Measurements from ENCODE around the gene TATDN3. TPM values are rescaled to one million over a fixed set of nuclear protein-coding genes. Genes with fewer than 3 reads are reported as not detected.
"Not testable (repeated sequence)": the region's sequence is repeated elsewhere in the genome, so short reads cannot be mapped to it uniquely, and the experiment has no call there.

Gene TATDN3
- total and polyA plus RNA-seq, 12 donors = 12.9 to 38.8 (median 24.2) TPM

DNA sequence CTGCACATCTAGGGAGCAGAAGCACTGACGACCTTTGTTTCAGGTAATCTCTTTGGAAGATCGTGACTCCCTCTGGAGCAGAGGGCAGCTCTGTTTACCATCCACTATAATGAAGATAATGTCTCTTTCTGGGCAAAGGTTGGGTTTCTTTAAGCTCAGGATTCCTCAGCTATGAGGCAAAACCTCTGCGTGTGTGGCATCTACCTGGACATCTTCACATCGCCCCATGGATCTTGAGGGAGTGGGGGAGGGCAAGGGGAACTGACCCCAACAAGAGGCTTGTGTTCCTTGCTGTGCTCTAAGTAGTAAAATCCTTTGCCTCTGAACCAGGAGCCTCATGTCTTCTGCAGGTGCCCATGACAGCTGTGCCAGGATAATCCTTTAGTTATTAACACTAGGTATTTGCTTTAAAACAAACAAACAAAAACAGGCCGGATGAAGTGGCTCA lies 36.2 kb downstream of the TATDN3 start:
- TF ChIP-seq CTCF (IDR thresholded peaks at IDR 0.05) = no peak
- H3K4me1 ChIP-seq = no peaks in the 10 kb centered on the region
- H3K27me3 ChIP-seq = no peaks in the 10 kb centered on the region
- 82 to 85% methylated on average over 5 of the region's 5 CpGs for WGBS, 2 donors
- H3K36me3 ChIP-seq = no peaks in the 10 kb centered on the region
- H3K9me3 ChIP-seq = peaks cover 0 to 24% (median 8%) of the 10 kb centered on the region in 11 donors
- DNase-seq = no peak
- no peak for ATAC-seq
- H3K4me3 ChIP-seq = no peak overlapping the region
- H3K27ac ChIP-seq = no peak overlapping the region
- intact Hi-C loops (cut with DNase I) = loop anchor here in 1 of 10 donors (10.0 kb wide), 1 partner anchor 157 kb away; no protein-coding TSS in a partner anchor

- no peaks in the 10 kb centered on the region for H3K36me3 ChIP-seq
- 80 to 89% methylated on average over 2 of the region's 2 CpGs for whole genome bisulfite sequencing, 2 donors
- no peak for TF ChIP-seq CTCF (IDR thresholded peaks at IDR 0.05)
- H3K27ac ChIP-seq = no peak overlapping the region
- intact Hi-C loops (cut with DNase I) = loop anchor here in 1 of 10 donors (10.0 kb wide), 1 partner anchor 156 kb away; no protein-coding TSS in a partner anchor
- ATAC-seq (no peak), DNase-seq (no peak)
- no peaks in the 10 kb centered on the region for H3K4me1 ChIP-seq
- H3K9me3 ChIP-seq = peaks cover 0 to 24% (median 8%) of the 10 kb centered on the region in 11 donors
- no peak overlapping the region for H3K4me3 ChIP-seq
- H3K27me3 ChIP-seq = no peaks in the 10 kb centered on the region
These were observed 36.7 kb downstream of the TATDN3 start for GRCh38 chr1:212828395-212828794.

DNA sequence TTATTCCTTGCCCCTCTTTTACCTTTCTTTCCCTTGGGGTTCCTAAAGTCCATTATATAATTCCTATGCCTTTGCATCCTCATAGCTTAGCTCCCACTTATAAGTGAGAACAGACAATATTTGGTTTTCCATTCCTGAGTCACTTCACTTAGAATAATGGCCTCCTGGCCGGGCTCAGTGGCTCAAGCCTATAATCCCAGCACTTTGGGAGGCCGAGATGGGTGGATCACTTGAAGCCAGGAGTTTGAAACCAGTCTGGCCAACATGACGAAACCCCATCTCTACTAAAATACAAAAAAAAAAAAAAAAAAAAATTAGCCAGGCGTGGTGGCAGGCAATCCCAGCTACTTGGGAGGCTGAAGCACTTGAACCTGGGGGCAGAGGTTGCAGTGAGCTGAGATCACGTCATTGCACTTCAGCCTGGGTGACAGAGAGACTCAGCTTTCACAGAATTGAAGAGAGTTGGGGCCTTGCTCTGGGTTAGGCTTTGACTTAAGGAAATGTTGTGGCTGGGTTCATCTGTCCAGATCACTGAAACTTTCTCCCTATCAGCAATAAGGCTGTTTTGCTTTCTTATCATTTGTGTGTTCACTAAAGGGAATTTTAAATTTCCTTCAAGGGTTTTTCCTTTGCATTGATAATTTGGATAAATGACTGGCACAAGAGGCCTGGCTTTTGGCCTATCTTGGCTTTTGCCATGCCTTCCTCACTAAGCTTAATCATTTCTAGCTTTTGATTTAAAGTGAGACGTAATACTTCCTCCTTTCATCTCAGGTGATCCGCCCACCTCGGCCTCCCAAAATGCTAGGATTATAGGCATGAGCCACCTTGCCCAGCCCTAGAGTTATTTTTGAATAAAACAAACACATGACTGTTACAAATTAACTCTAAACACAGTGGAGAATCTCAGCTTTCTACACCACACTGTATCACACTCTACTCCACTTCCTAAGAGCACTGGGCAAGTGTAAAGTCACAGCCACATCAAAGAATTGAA lies 41.8 kb downstream of the TATDN3 start:
- H3K4me3 ChIP-seq; H3K36me3 ChIP-seq; ATAC-seq; H3K4me1 ChIP-seq; H3K9me3 ChIP-seq; DNase-seq; intact Hi-C loops (cut with DNase I); H3K27me3 ChIP-seq; H3K27ac ChIP-seq: not testable (repeated sequence)
- WGBS, 2 donors = 89 to 93% methylated on average over 8 of the region's 8 CpGs

- Histone ChIP-seq H3K27me3 (no peaks in the 10 kb centered on the region), H3K4me3 (no peak overlapping the region), H3K36me3 (no peaks in the 10 kb centered on the region), H3K4me1 (no peaks in the 10 kb centered on the region), H3K27ac (no peak overlapping the region), H3K9me3 (no peaks in the 10 kb centered on the region)
- ATAC-seq = no peak
- DNase-seq = no peak
- intact Hi-C loops (cut with DNase I) = no loop called here
- 93% methylated on average over 5 of the region's 5 CpGs for WGBS, 2 donors
- TF ChIP-seq CTCF (IDR thresholded peaks at IDR 0.05) = no peak
These were observed 46.5 kb downstream of the TATDN3 start for GRCh38 chr1:212838145-212838544.

DNA sequence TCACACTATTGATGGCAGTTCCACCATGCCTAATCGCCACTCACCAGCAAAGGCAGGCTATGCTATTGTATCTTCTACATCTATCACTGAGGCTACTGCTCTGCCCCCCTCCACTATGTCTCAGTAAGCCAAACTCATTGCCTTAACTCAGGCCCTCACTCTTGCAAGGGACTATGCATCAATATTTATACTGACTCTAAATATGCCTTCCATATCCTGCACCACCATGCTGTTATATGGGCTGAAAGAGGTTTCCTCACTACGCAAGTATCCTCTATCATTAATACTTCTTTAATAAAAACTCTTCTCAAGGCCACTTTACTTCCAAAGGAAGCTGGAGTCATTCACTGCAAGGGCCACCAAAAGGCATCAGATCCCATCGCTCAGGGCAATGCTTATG lies 52.8 kb downstream of the TATDN3 start:
- WGBS, 2 donors = 79 to 84% methylated on average over 3 of the region's 3 CpGs
- intact Hi-C loops (cut with DNase I); DNase-seq; H3K36me3 ChIP-seq; ATAC-seq; H3K27me3 ChIP-seq; H3K4me3 ChIP-seq; H3K4me1 ChIP-seq; H3K27ac ChIP-seq; H3K9me3 ChIP-seq: not testable (repeated sequence)
